Measurements from ENCODE around the gene EGFL6.

EGFL6 gene

GRCh38 chrX:13569479-13570260 lies at the start of gene EGFL6:
TSS of gene EGFL6 (plus strand) at chrX:13569601. CDS start at chrX:13569862, 261 bp downstream.
- no peak for DNase-seq (ENCODE audit: low read depth)

- DNase-seq (ENCODE audit: low read depth), result no peak
These were observed 49.0 kb upstream of the EGFL6 start for GRCh38 chrX:13520351-13520750.

GRCh38 chrX:13520936-13521335 lies 48.5 kb upstream of the EGFL6 start:
- peak; percentile 13 for DNase-seq (ENCODE audit: low read depth)

GRCh38 chrX:13522811-13523210 lies 46.6 kb upstream of the EGFL6 start:
- no peak for DNase-seq (ENCODE audit: low read depth)

GRCh38 chrX:13533726-13534125 lies 35.7 kb upstream of the EGFL6 start:
- peak; percentile 67 for DNase-seq (ENCODE audit: low read depth)

GRCh38 chrX:13535376-13536165 lies 33.8 kb upstream of the EGFL6 start:
- no peak for DNase-seq (ENCODE audit: low read depth)

GRCh38 chrX:13536551-13536950 lies 32.9 kb upstream of the EGFL6 start:
- no peak for DNase-seq (ENCODE audit: low read depth)

GRCh38 chrX:13538414-13538813 lies 31.0 kb upstream of the EGFL6 start:
- no peak for DNase-seq (ENCODE audit: low read depth)

- DNase-seq (ENCODE audit: low read depth), result peak; percentile 22
These were observed 28.8 kb upstream of the EGFL6 start for GRCh38 chrX:13540602-13541001.

GRCh38 chrX:13545726-13546125 lies 23.7 kb upstream of the EGFL6 start:
- no peak for DNase-seq (ENCODE audit: low read depth)

- DNase-seq (ENCODE audit: low read depth), result no peak
These were observed 21.7 kb upstream of the EGFL6 start for GRCh38 chrX:13547671-13548070.

- DNase-seq (ENCODE audit: low read depth), result no peak
These were observed 19.1 kb upstream of the EGFL6 start for GRCh38 chrX:13550346-13550745.

GRCh38 chrX:13551610-13552009 lies 17.8 kb upstream of the EGFL6 start:
- DNase-seq (ENCODE audit: low read depth), result no peak

GRCh38 chrX:13552892-13553291 lies 16.5 kb upstream of the EGFL6 start:
- DNase-seq (ENCODE audit: low read depth), result no peak

- DNase-seq (ENCODE audit: low read depth), result no peak
These were observed 3.9 kb upstream of the EGFL6 start for GRCh38 chrX:13565511-13565910.

GRCh38 chrX:13570261-13570605 lies 832 bp downstream of the EGFL6 start:
- no peak for DNase-seq (ENCODE audit: low read depth)

- DNase-seq (ENCODE audit: low read depth), result no peak
These were observed 1.7 kb downstream of the EGFL6 start for GRCh38 chrX:13571136-13571535.

GRCh38 chrX:13574600-13574999 lies 5.2 kb downstream of the EGFL6 start:
- DNase-seq (ENCODE audit: low read depth), result no peak

- no peak for DNase-seq (ENCODE audit: low read depth)
These were observed 10.3 kb downstream of the EGFL6 start for GRCh38 chrX:13579661-13580060.

- DNase-seq (ENCODE audit: low read depth), result peak; percentile 28
These were observed 12.2 kb downstream of the EGFL6 start for GRCh38 chrX:13581554-13581953.

GRCh38 chrX:13587786-13588477 lies 18.5 kb downstream of the EGFL6 start:
- DNase-seq (ENCODE audit: low read depth), result no peak

- DNase-seq (ENCODE audit: low read depth), result no peak
These were observed 20.8 kb downstream of the EGFL6 start for GRCh38 chrX:13590207-13590606.

GRCh38 chrX:13590914-13591313 lies 21.5 kb downstream of the EGFL6 start:
- no peak for DNase-seq (ENCODE audit: low read depth)

All from EH (cell line).